ENCODE results near the gene MNAT1. TPM values are rescaled to one million over a fixed set of nuclear protein-coding genes. Genes with fewer than 3 reads are reported as not detected.

MNAT1 gene
- polyA plus RNA-seq, 2 of the 4 experiments (the other 2 are of a cell fraction), result 42.7 to 78.1 TPM

- WGBS (ENCODE audit: missing lambda C conversion rate), result 88% methylated on average over 3 of the region's 3 CpGs
- DNase-seq (ENCODE audit: low read depth in 1 of 2, low spot score in 1 of 2), result no peak
- H3K4me2 ChIP-seq, result no peak overlapping the region
- TF ChIP-seq HOXA7 (CRISPR knock-in tag; IDR thresholded peaks at IDR 0.05) (no peak), FOXS1 (CRISPR knock-in tag; IDR thresholded peaks at IDR 0.05) (no peak), ZC3H11A (IDR thresholded peaks at IDR 0.05) (no peak), ZFP36 (IDR thresholded peaks at IDR 0.05; ENCODE audit: borderline replicate concordance, partially characterized antibody) (no peak), EHMT2 (IDR thresholded peaks at IDR 0.05; ENCODE audit: low read depth) (no peak), ESRRA (IDR thresholded peaks at IDR 0.05; ENCODE audit: borderline replicate concordance, low read length) (no peak), EHF (CRISPR knock-in tag; IDR thresholded peaks at IDR 0.05) (no peak), BCL3 (IDR thresholded peaks at IDR 0.05) (no peak), POLR2AphosphoS2 (conservative IDR thresholded peaks at IDR 0.05; ENCODE audit: low read length) (no peak), POLR2A (IDR thresholded peaks at IDR 0.05; ENCODE audit: low read length) (no peak), MAX (IDR thresholded peaks at IDR 0.05) (no peak), CBX8 (IDR thresholded peaks at IDR 0.05) (no peak), ELK1 (IDR thresholded peaks at IDR 0.05; ENCODE audit: low read depth, low read length) (no peak), HOXB5 (CRISPR knock-in tag; IDR thresholded peaks at IDR 0.05) (no peak), MAZ (IDR thresholded peaks at IDR 0.05; ENCODE audit: borderline replicate concordance, low read depth, low read length) (no peak), REST (IDR thresholded peaks at IDR 0.05) (no peak)
- TF ChIP-seq, protein P1, sequence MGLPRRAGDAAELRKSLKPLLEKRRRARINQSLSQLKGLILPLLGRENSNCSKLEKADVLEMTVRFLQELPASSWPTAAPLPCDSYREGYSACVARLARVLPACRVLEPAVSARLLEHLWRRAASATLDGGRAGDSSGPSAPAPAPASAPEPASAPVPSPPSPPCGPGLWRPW (IDR thresholded peaks at IDR 0.05), result no peak
- TF ChIP-seq, protein P2, sequence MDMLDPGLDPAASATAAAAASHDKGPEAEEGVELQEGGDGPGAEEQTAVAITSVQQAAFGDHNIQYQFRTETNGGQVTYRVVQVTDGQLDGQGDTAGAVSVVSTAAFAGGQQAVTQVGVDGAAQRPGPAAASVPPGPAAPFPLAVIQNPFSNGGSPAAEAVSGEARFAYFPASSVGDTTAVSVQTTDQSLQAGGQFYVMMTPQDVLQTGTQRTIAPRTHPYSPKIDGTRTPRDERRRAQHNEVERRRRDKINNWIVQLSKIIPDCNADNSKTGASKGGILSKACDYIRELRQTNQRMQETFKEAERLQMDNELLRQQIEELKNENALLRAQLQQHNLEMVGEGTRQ (IDR thresholded peaks at IDR 0.05), result no peak
- no peak for ATAC-seq
- H3K4me1 ChIP-seq, result peaks cover 17% of the 10 kb centered on the region
- POLR2A ChIA-PET, result no interaction called here
- no peak overlapping the region for H3K4me3 ChIP-seq
- H3K9me3 ChIP-seq, result no peaks in the 10 kb centered on the region
- no peak overlapping the region for H3K27ac ChIP-seq
- CTCF ChIA-PET, result no interaction called here
- FAIRE-seq, result no peak
Measured at GRCh38 chr14:60786905-60787304, 52.3 kb downstream of the MNAT1 start.

DNA sequence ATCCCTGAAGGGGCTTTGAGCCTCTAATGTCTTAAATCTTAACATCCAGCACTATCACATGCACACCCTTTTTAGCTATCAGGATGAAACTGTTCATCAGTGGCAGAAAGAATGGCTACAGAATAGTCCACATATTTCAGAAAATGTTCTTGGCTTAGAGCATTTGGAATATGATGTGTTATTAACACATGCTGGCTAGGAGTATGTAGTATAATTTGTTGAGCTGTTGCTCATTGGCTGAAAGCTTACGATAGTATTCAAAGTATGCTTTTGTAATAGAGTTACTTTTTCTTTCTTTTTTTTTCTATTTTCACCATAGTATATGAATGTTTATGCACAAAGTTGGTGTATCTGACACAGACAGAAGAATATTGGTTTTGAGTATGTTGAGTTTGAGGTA, 55.1 kb downstream of the MNAT1 start:
- no peak overlapping the region for H3K4me3 ChIP-seq
- H3K9me3 ChIP-seq, result no peaks in the 10 kb centered on the region
- ATAC-seq, result no peak
- no peak overlapping the region for H3K4me2 ChIP-seq
- POLR2A ChIA-PET, result no interaction called here
- FAIRE-seq, result no peak
- DNase-seq (ENCODE audit: low read depth in 1 of 2, low spot score in 1 of 2), result no peak
- WGBS (ENCODE audit: missing lambda C conversion rate), result 95% methylated on average over 1 of the region's 1 CpG
- no peak for TF ChIP-seq FOSB (CRISPR knock-in tag; IDR thresholded peaks at IDR 0.05)
- TF ChIP-seq HEYL (CRISPR knock-in tag; IDR thresholded peaks at IDR 0.05), result no peak
- TF ChIP-seq MAX (IDR thresholded peaks at IDR 0.05), result no peak
- TF ChIP-seq JUN (IDR thresholded peaks at IDR 0.05), result no peak
- no peak for TF ChIP-seq FOXS1 (CRISPR knock-in tag; IDR thresholded peaks at IDR 0.05)
- TF ChIP-seq CBX2 (IDR thresholded peaks at IDR 0.05; ENCODE audit: borderline replicate concordance, low read depth), result no peak
- no peak for TF ChIP-seq ZFP36 (IDR thresholded peaks at IDR 0.05; ENCODE audit: borderline replicate concordance, partially characterized antibody)
- no peak for TF ChIP-seq BCL3 (IDR thresholded peaks at IDR 0.05)
- no peak for TF ChIP-seq KDM5A (IDR thresholded peaks at IDR 0.05)
- TF ChIP-seq, protein P3, sequence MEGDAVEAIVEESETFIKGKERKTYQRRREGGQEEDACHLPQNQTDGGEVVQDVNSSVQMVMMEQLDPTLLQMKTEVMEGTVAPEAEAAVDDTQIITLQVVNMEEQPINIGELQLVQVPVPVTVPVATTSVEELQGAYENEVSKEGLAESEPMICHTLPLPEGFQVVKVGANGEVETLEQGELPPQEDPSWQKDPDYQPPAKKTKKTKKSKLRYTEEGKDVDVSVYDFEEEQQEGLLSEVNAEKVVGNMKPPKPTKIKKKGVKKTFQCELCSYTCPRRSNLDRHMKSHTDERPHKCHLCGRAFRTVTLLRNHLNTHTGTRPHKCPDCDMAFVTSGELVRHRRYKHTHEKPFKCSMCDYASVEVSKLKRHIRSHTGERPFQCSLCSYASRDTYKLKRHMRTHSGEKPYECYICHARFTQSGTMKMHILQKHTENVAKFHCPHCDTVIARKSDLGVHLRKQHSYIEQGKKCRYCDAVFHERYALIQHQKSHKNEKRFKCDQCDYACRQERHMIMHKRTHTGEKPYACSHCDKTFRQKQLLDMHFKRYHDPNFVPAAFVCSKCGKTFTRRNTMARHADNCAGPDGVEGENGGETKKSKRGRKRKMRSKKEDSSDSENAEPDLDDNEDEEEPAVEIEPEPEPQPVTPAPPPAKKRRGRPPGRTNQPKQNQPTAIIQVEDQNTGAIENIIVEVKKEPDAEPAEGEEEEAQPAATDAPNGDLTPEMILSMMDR (IDR thresholded peaks at IDR 0.05), result no peak
- no peak for TF ChIP-seq FOSL2 (IDR thresholded peaks at IDR 0.05)
- TF ChIP-seq FOSL2 (CRISPR knock-in tag; IDR thresholded peaks at IDR 0.05), result no peak
- TF ChIP-seq RFX5 (IDR thresholded peaks at IDR 0.05), result no peak
- TF ChIP-seq POLR2A (IDR thresholded peaks at IDR 0.05; ENCODE audit: low read length), result no peak
- no peak for TF ChIP-seq NFE2L2 (conservative IDR thresholded peaks at IDR 0.05; ENCODE audit: low read length)
- peaks cover 17% of the 10 kb centered on the region for H3K4me1 ChIP-seq
- CTCF ChIA-PET, result interaction anchor here (1.5 kb wide), 1 partner anchor 460 kb away, joined by 4 read pairs; no protein-coding TSS in a partner anchor
- no peak overlapping the region for H3K27ac ChIP-seq

Data from A549 (cell line).